GM12864 (cell line): ENCODE results near the gene INTS1.

ENCODE experiments used
- DNase-seq: peaks from one replicate; pipeline ENCODE4 v3.0.0-alpha.2; 2011; ENCODE audit warnings: low read depth
- H3K4me3 ChIP-seq: 2 replicates; pipeline ENCODE4 v1.5.1; 2011; ENCODE audit warnings: mild to moderate bottlenecking, low read depth, low read length, control low read depth
- TF ChIP-seq, protein P1 (sequence below): IDR thresholded peaks from 2 replicates; pipeline ENCODE4 v1.5.1; 2011; ENCODE audit warnings: low read depth, mild to moderate bottlenecking, moderate library complexity, low read length, control low read depth, inconsistent platforms; ENCODE audit errors: missing control alignments

The INTS1 gene

DNA sequence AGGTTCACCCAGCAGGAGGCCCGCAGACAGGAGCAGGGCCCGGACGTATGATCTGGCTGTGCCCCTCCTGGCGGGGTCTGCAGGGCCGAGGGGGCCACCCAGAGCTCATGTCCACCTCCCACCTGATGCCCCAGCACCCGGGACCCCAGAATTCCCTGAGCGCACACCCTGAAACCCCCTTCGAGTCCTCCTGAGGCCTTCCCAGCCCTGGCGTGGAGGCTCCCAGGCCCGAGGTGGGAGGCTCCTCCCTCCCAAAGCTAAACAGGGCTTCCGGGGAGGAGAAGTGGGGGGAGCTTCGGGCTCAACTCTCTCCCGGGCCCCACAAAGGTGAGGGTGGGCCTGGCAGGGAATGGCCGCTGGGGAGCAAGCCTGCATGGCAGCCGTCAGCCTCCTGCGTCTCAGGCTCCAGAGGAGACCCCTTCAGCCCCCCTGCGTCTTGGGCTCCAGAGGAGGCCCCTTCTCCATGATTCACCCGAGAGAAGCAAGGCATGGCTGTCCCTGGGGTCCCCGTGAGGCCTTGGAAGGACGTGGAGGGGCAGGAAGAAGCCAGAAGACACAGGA, 75.2 kb downstream of the INTS1 start:
- no peak for DNase-seq
- TF ChIP-seq, protein P1, sequence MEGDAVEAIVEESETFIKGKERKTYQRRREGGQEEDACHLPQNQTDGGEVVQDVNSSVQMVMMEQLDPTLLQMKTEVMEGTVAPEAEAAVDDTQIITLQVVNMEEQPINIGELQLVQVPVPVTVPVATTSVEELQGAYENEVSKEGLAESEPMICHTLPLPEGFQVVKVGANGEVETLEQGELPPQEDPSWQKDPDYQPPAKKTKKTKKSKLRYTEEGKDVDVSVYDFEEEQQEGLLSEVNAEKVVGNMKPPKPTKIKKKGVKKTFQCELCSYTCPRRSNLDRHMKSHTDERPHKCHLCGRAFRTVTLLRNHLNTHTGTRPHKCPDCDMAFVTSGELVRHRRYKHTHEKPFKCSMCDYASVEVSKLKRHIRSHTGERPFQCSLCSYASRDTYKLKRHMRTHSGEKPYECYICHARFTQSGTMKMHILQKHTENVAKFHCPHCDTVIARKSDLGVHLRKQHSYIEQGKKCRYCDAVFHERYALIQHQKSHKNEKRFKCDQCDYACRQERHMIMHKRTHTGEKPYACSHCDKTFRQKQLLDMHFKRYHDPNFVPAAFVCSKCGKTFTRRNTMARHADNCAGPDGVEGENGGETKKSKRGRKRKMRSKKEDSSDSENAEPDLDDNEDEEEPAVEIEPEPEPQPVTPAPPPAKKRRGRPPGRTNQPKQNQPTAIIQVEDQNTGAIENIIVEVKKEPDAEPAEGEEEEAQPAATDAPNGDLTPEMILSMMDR: no peak
- no peak overlapping the region for H3K4me3 ChIP-seq

DNA sequence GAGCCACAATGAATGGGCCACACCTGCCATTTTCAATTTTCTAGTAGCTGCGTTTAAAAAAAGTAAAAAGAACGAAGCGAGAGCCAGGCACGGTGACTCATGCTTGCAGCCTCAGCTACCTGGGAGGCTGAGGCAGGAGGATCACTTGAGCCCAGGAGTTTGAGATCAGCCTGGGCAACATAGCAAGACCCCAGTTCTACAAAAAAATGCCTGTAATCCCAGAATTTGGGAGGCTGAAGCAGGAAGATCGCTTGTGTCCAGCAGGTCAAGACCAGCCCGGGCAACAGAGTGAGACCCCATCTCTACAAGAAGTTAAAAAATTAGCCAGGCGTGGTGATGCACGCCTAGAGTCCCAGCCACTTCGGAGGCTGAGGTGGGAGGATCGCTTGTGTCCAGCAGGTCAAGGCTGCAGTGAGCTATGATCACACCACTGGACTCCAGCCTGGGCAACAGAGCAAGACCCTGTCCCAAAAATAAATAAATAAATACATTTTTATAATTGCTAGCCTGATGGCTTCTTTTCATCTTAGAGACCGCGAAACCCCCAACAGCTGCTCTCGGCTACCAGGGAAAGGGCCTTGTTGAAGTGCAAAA, 77.0 kb downstream of the INTS1 start:
- TF ChIP-seq, protein P1: no peak
- no peak overlapping the region for H3K4me3 ChIP-seq
- no peak for DNase-seq

- TF ChIP-seq, protein P1: no peak
- H3K4me3 ChIP-seq: no peak overlapping the region
- no peak for DNase-seq
Measured at GRCh38 chr7:1426474-1426873, 77.7 kb downstream of the INTS1 start.

- TF ChIP-seq, protein P1: no peak
- H3K4me3 ChIP-seq: no peak overlapping the region
- no peak for DNase-seq
Measured at GRCh38 chr7:1425292-1426136, 78.7 kb downstream of the INTS1 start.

GRCh38 chr7:1424041-1424440, 80.1 kb downstream of the INTS1 start:
- H3K4me3 ChIP-seq: no peak overlapping the region
- no peak for DNase-seq
- TF ChIP-seq, protein P1: no peak

DNA sequence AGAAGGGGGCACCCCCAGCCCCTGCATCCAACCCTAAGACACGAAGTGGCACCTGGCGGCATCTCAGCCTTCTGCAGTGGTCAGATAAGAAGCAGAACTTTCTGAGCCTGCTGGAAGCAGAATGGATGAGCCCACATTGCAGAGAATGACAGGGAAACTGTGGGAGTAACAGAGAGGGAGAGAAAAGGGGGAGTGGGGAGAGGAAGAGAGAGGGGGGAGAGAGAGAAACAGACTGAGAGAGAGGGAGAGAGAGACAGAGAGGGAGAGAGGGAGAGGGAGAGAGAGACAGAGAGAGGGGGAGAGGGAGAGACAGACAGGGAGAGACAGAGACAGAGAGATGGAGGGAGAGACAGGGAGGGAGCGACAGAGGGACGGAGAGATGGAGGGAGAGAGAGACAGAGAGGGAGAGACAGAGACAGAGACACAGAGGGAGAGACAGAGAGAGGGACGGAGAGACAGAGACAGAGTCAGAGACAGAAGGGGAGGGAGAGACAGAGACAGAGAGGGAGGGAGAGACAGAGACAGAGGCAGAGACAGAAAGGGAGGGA, 80.9 kb downstream of the INTS1 start:
- DNase-seq: no peak
- TF ChIP-seq, protein P1: no peak
- no peak overlapping the region for H3K4me3 ChIP-seq
